ENCODE results near the gene DIPK1A.
A peak's percentile ranks its signal among the peaks of the same experiment; 100 is the strongest.
"Not testable (repeated sequence)": the region's sequence is repeated elsewhere in the genome, so short reads cannot be mapped to it uniquely, and the experiment has no call there.

DIPK1A gene

GRCh38 chr1:92921031-92922023 lies 39.9 kb downstream of the DIPK1A start:
- DNase-seq (ENCODE audit: low spot score): no peak

GRCh38 chr1:92916899-92917298 lies 44.4 kb downstream of the DIPK1A start:
- no peak for DNase-seq (ENCODE audit: low spot score)

- DNase-seq (ENCODE audit: low spot score): no peak
These were observed 45.7 kb downstream of the DIPK1A start for GRCh38 chr1:92915547-92915946.

- no peak for DNase-seq (ENCODE audit: low spot score)
These were observed 48.0 kb downstream of the DIPK1A start for GRCh38 chr1:92913093-92913819.

- no peak for DNase-seq (ENCODE audit: low spot score)
These were observed 51.2 kb downstream of the DIPK1A start for GRCh38 chr1:92910081-92910480.

GRCh38 chr1:92909321-92909720 lies 51.9 kb downstream of the DIPK1A start:
- DNase-seq (ENCODE audit: low spot score): peak; percentile 73

- DNase-seq (ENCODE audit: low spot score): no peak
These were observed 53.1 kb downstream of the DIPK1A start for GRCh38 chr1:92907949-92908684.

- DNase-seq (ENCODE audit: low spot score): no peak
These were observed 57.5 kb downstream of the DIPK1A start for GRCh38 chr1:92903765-92904164.

GRCh38 chr1:92902406-92902744 lies 58.9 kb downstream of the DIPK1A start:
- DNase-seq (ENCODE audit: low spot score): no peak

- DNase-seq (ENCODE audit: low spot score): no peak
These were observed 59.4 kb downstream of the DIPK1A start for GRCh38 chr1:92901699-92902405.

- no peak for DNase-seq (ENCODE audit: low spot score)
These were observed 60.1 kb downstream of the DIPK1A start for GRCh38 chr1:92901126-92901525.

GRCh38 chr1:92900539-92900938 lies 60.7 kb downstream of the DIPK1A start:
- no peak for DNase-seq (ENCODE audit: low spot score)

- no peak for DNase-seq (ENCODE audit: low spot score)
These were observed 61.5 kb downstream of the DIPK1A start for GRCh38 chr1:92899780-92900179.

GRCh38 chr1:92898053-92898452 lies 63.2 kb downstream of the DIPK1A start:
- not testable (repeated sequence) for DNase-seq (ENCODE audit: low spot score)

- DNase-seq (ENCODE audit: low spot score): no peak
These were observed 73.8 kb downstream of the DIPK1A start for GRCh38 chr1:92887465-92887864.

- no peak for DNase-seq (ENCODE audit: low spot score)
These were observed 74.3 kb downstream of the DIPK1A start for GRCh38 chr1:92886886-92887419.

GRCh38 chr1:92884195-92884594 lies 77.1 kb downstream of the DIPK1A start:
- no peak for DNase-seq (ENCODE audit: low spot score)

- no peak for DNase-seq (ENCODE audit: low spot score)
These were observed 78.0 kb downstream of the DIPK1A start for GRCh38 chr1:92883297-92883696.

GRCh38 chr1:92882819-92883218 lies 78.4 kb downstream of the DIPK1A start:
- peak; percentile 11 for DNase-seq (ENCODE audit: low spot score)

- DNase-seq (ENCODE audit: low spot score): no peak
These were observed 79.9 kb downstream of the DIPK1A start for GRCh38 chr1:92881391-92881790.

GRCh38 chr1:92879316-92879968 lies 81.8 kb downstream of the DIPK1A start:
- DNase-seq (ENCODE audit: low spot score): no peak

All from GM03348 (cell line).